ENCODE measurements around the gene DTNBP1. TPM values are rescaled to one million over a fixed set of nuclear protein-coding genes. Genes with fewer than 3 reads are reported as not detected.

The DTNBP1 gene
- total RNA-seq, 1 experiment from 2014 or later, result 12.8 TPM

- peaks cover 19% of the 10 kb centered on the region for H3K4me1 Mint-ChIP-seq (ENCODE audit: low read depth, unreplicated experiment)
- intact Hi-C loops (cut with micrococcal nuclease; ENCODE audit: unreplicated experiment), result no loop called here
- H3K4me3 Mint-ChIP-seq (ENCODE audit: low read depth, unreplicated experiment), result no peak overlapping the region
- H3K9me3 Mint-ChIP-seq (ENCODE audit: low read depth, unreplicated experiment), result no peaks in the 10 kb centered on the region
- no peaks in the 10 kb centered on the region for H3K27me3 Mint-ChIP-seq (ENCODE audit: unreplicated experiment)
- no TSS peak for BruUV-seq (replicated peaks)
- no peak for TF ChIP-seq CTCF (IDR thresholded peaks at IDR 0.05; ENCODE audit: unreplicated experiment)
- no peak for DNase-seq
- no peak overlapping the region for H3K27ac Mint-ChIP-seq (ENCODE audit: unreplicated experiment)
- CTCF ChIA-PET, result no interaction called here
- no peaks in the 10 kb centered on the region for H3K36me3 Mint-ChIP-seq (ENCODE audit: insufficient read depth, unreplicated experiment)
Measured at GRCh38 chr6:15681946-15682345, 19.1 kb upstream of the DTNBP1 start.

- no peak overlapping the region for H3K27ac Mint-ChIP-seq (ENCODE audit: unreplicated experiment)
- no peaks in the 10 kb centered on the region for H3K36me3 Mint-ChIP-seq (ENCODE audit: insufficient read depth, unreplicated experiment)
Measured at GRCh38 chr6:15678514-15678913, 15.7 kb upstream of the DTNBP1 start.

GRCh38 chr6:15677822-15678221, 15.0 kb upstream of the DTNBP1 start:
- Mint-ChIP-seq H3K36me3 (ENCODE audit: insufficient read depth, unreplicated experiment) (no peaks in the 10 kb centered on the region), H3K9me3 (ENCODE audit: low read depth, unreplicated experiment) (no peaks in the 10 kb centered on the region), H3K4me1 (ENCODE audit: low read depth, unreplicated experiment) (peaks cover 2% of the 10 kb centered on the region), H3K4me3 (ENCODE audit: low read depth, unreplicated experiment) (no peak overlapping the region), H3K27ac (ENCODE audit: unreplicated experiment) (no peak overlapping the region), H3K27me3 (ENCODE audit: unreplicated experiment) (no peaks in the 10 kb centered on the region)
- intact Hi-C loops (cut with micrococcal nuclease; ENCODE audit: unreplicated experiment), result no loop called here
- BruUV-seq (replicated peaks), result no TSS peak
- CTCF ChIA-PET, result no interaction called here
- TF ChIP-seq CTCF (IDR thresholded peaks at IDR 0.05; ENCODE audit: unreplicated experiment), result no peak
- DNase-seq, result no peak

More at GRCh38 chr6:15678514-15678913, 15.7 kb upstream of the DTNBP1 start:
- CTCF ChIA-PET, result no interaction called here
- DNase-seq, result no peak
- intact Hi-C loops (cut with micrococcal nuclease; ENCODE audit: unreplicated experiment), result no loop called here
- Mint-ChIP-seq H3K9me3 (ENCODE audit: low read depth, unreplicated experiment) (no peaks in the 10 kb centered on the region), H3K4me1 (ENCODE audit: low read depth, unreplicated experiment) (peaks cover 9% of the 10 kb centered on the region), H3K4me3 (ENCODE audit: low read depth, unreplicated experiment) (no peak overlapping the region), H3K27me3 (ENCODE audit: unreplicated experiment) (no peaks in the 10 kb centered on the region)
- TF ChIP-seq CTCF (IDR thresholded peaks at IDR 0.05; ENCODE audit: unreplicated experiment), result no peak
- no TSS peak for BruUV-seq (replicated peaks)

- CTCF ChIA-PET, result no interaction called here
- H3K27me3 Mint-ChIP-seq (ENCODE audit: unreplicated experiment), result peaks cover 14% of the 10 kb centered on the region
- DNase-seq, result no peak
- H3K9me3 Mint-ChIP-seq (ENCODE audit: low read depth, unreplicated experiment), result no peaks in the 10 kb centered on the region
- no peaks in the 10 kb centered on the region for H3K36me3 Mint-ChIP-seq (ENCODE audit: insufficient read depth, unreplicated experiment)
- H3K27ac Mint-ChIP-seq (ENCODE audit: unreplicated experiment), result no peak overlapping the region
- TF ChIP-seq CTCF (IDR thresholded peaks at IDR 0.05; ENCODE audit: unreplicated experiment), result no peak
- H3K4me3 Mint-ChIP-seq (ENCODE audit: low read depth, unreplicated experiment), result no peak overlapping the region
- H3K4me1 Mint-ChIP-seq (ENCODE audit: low read depth, unreplicated experiment), result no peaks in the 10 kb centered on the region
- no TSS peak for BruUV-seq (replicated peaks)
- intact Hi-C loops (cut with micrococcal nuclease; ENCODE audit: unreplicated experiment), result no loop called here
Measured at GRCh38 chr6:15675536-15676220, 12.8 kb upstream of the DTNBP1 start.
